Stimulated activated CD8-positive, alpha-beta memory T cell treated with anti-CD3 and anti-CD28 coated beads, Interleukin-4, amount 100 ng/mL, for 1 hour (primary cell): ENCODE results near the gene PAK5.

Experiments
- DNase-seq, 2 donors: peaks; one replicate each; pipeline ENCODE4 v3.0.0-alpha.2; 2020; ENCODE audit warnings: low read depth in 2 of 2, low spot score in 1 of 2

Gene PAK5

DNA sequence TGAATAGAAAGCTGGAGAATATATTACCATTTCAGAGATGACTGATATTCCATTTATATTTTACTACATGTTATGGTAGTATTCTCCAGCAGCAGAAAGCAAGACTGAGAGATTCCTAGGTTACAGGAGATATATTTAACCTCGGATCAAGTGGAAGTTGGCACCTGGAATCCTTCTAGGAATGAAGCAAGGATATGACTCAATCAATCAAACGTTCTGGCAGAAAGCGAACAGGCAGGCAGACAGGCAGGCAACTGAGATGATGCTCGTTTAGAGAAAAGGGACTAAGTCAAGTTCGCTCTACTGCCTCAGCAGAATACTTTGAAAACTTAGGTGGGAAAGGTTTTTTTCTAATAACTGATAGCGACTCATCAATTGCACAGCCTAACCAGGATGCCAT is 46.2 kb downstream of the PAK5 start:
- DNase-seq = no peak

GRCh38 chr20:9789131-9789530 is 49.7 kb downstream of the PAK5 start:
- no peak for DNase-seq

DNA sequence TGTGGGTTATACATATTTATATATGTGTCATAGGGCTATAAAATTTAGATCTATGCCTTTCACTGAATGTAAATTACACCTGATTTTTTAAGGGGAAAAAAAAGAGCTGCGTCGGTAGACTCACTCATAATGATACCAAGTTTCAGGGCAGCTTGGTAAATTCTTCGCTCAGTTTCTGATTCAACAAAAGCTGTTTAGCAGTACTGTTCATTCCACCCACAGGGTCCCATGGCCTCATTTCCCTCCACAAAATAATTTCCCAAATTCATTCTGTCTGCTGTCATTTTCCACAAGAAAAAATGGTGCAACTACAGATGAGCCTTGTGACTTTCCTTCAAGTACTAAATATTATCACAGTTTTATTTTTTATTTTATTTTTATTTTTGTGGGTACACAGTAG is 63.7 kb downstream of the PAK5 start:
- DNase-seq = no peak

DNA sequence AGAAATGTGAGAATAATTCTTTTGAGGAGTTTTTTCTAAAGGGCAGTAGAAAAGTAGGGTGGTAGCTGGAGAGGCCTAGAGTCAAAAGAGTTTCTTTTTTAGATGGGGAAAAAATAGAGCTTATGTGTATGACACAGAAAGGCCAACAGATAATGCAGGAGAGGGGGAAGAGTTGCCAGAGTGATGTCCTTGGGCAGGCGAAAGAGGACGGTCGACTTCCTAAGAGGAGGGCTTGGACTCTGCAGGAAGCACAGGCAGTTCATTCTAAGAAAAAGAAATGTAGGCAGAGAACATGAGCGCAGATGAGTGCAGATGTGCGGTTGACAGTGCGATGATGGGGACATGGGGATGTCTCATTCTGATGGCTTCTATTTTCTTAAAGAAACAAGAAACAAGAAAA is 68.9 kb downstream of the PAK5 start:
- no peak for DNase-seq

GRCh38 chr20:9761476-9761875 is 77.4 kb downstream of the PAK5 start:
- no peak for DNase-seq

DNA sequence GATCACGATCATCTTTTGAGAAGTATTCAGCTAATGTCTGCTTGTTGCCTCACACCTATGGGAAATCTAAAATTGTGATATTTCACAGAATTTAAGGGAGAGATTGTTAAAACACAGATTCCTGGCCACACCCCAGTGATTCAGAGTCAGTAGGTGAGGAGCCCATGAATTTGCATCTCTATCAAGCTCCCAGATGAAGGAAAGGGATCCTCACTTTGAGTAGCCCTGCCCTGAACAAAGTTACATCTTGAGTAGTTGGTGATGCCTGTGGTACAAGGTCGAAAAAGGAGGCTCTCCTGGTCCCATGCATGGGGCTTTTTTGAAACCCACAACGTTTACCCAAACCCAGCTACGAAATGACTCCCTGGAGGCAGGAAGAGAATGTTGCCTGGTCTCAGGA is 79.5 kb downstream of the PAK5 start:
- no peak for DNase-seq

DNA sequence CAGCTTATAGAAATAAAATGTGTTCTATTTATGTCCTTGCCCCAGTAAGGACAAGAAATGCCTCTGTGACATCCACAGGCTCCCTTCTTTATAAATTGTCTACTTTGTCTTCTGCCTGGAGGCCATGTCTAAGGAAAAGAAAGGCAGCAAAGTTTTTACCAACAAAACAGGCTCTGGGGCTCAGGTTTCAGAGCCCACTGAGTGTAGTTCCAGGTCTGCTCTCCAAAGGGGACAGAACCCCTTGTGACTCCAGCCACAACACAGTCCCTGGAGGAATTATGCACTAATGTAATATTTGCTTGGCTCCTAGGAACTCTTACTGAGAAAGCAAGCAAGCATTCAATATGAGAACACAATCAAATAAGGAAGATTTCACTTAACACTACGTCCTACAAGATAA is 80.1 kb downstream of the PAK5 start:
- no peak for DNase-seq

- DNase-seq = no peak
Measured at GRCh38 chr20:9756660-9757059, 82.2 kb downstream of the PAK5 start.

DNA sequence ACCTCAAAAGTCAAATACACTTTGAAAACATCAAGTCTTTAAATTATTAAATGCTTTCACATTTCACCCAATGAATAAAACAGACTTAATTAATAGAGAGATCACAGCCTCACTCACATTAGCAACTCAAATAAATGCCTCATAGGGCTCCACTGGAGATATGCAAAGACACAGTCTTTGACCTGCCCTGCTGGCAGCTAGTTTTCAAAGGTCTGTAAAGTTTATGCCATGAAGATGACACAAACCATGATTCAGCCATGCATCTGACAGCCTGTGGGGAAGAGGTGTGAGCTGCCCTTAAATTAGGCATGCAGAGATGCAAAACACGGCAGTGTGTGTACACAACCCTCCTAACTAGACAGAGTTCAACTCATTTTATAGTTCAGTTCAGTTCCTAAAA is 83.6 kb downstream of the PAK5 start:
- DNase-seq = no peak

GRCh38 chr20:9744551-9744950 is 94.3 kb downstream of the PAK5 start:
- DNase-seq = no peak

DNA sequence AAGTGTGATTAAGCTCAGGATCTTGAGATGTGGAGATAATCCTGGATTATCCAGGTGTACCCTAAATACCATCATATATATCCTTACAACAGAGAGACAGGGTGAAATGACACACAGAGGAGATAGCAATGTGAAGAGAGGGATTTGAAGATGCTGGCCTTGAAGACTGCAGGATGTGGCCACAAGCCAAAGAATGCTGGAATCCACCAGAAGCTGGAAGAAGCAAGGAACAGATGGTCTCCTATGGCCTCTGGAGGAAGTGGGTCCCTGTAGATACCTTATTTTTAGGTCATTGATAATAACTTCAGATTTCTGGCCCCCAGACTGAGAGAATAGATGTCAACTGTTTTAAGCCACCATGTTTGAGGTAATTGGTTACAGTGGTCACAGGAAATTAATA is 95.0 kb downstream of the PAK5 start:
- DNase-seq = no peak

GRCh38 chr20:9742821-9743220 is 96.1 kb downstream of the PAK5 start:
- DNase-seq = no peak

DNA sequence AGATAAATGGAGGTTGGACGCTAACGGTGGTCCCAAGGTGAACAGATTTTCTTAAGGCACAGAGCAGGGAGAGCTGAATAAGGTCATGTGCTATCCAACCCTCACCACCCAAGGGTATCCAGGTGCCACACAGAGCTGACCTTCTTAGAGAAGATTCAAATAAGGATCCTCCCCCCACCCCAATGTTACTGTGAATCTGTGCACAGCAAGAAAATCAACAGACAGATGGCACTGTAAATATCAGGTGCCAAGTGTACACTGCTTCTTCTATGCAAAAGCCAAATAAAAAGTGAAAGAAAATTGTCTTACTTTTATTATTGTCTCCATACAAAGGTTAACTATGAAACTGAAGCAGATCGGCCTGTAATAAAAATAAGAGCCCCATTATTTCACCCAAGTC is 96.9 kb downstream of the PAK5 start:
- DNase-seq = no peak

GRCh38 chr20:9740486-9740885 is 98.4 kb downstream of the PAK5 start:
- DNase-seq = no peak

- DNase-seq = no peak
Measured at GRCh38 chr20:9739991-9740390, 98.9 kb downstream of the PAK5 start.

- no peak for DNase-seq
Measured at GRCh38 chr20:9736373-9736772, 102.5 kb downstream of the PAK5 start.

GRCh38 chr20:9723501-9724202 is 115.2 kb downstream of the PAK5 start:
- DNase-seq = no peak

- DNase-seq = no peak
Measured at GRCh38 chr20:9711872-9712271, 127.0 kb downstream of the PAK5 start.

- no peak for DNase-seq
Measured at GRCh38 chr20:9710685-9711084, 128.2 kb downstream of the PAK5 start.

- no peak for DNase-seq
Measured at GRCh38 chr20:9705722-9706476, 133.0 kb downstream of the PAK5 start.

DNA sequence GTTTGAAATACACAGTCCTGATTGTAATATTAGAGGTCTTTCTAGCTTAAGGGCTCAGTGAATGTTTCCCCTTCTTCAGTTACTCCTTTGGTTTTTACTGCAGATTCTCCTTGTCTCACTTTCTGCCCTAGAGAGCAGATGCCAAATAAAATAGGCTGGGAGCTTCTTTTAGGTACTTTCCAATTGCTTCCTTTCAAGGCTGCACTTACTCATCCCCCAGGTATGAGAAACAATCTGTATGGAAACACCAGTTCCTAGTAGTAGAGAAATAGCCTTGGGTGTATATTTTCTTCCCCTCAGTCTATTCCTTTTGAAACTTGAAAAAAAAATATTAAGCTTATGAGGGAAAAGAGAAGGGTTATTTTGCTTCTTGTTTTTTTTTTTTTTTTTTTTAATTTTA is 139.7 kb downstream of the PAK5 start:
- no peak for DNase-seq

- DNase-seq = no peak
Measured at GRCh38 chr20:9689041-9689440, 149.8 kb downstream of the PAK5 start.

GRCh38 chr20:9686866-9687265 is 152.0 kb downstream of the PAK5 start:
- no peak for DNase-seq
